ENCODE measurements around the gene RHNO1.

- TF ChIP-seq CTCF (IDR thresholded peaks at IDR 0.05) (no peak), EP300 (IDR thresholded peaks at IDR 0.05) (no peak), POLR2A (IDR thresholded peaks at IDR 0.05) (no peak)
Measured at GRCh38 chr12:2835691-2836403, 41.2 kb upstream of the RHNO1 start.

All from upper lobe of left lung (tissue), 4 donors.